Neutrophil (primary cell): ENCODE results near the gene GGACT.
A peak's percentile ranks its signal among the peaks of the same experiment; 100 is the strongest.

Experiments
- H3K27ac ChIP-seq: fragments of 200-600 bp; sonication (generic); 2 replicates; pipeline ENCODE4 v1.5.1; 2016; ENCODE audit warnings: mild to moderate bottlenecking, moderate library complexity
- H3K27me3 ChIP-seq: fragments of 200-600 bp; sonication (generic); 2 replicates; pipeline ENCODE4 v1.6.0; 2016; ENCODE audit warnings: mild to moderate bottlenecking
- H3K36me3 ChIP-seq: fragments of 200-600 bp; sonication (generic); 2 replicates; pipeline ENCODE4 v1.5.1; 2017
- H3K4me1 ChIP-seq, 2 experiments: fragments of 200-600 bp in 1 of 2; sonication (generic) in 1 of 2; 1 replicate in 1 of 2; 2 replicates in 1 of 2; pipeline versions ENCODE4 v1.5.1 to v1.6.1; 2013 to 2016; ENCODE audit warnings: low read depth in 1 of 2, low read length in 1 of 2, mild to moderate bottlenecking in 1 of 2, moderate library complexity in 1 of 2; ENCODE audit not compliant: control insufficient read depth in 1 of 2, insufficient read depth in 1 of 2
- H3K4me3 ChIP-seq, 2 experiments: fragments of 200-600 bp in 1 of 2; sonication (generic) in 1 of 2; 1 replicate in 1 of 2; 2 replicates in 1 of 2; pipeline ENCODE4 v1.5.1; 2013 to 2016; ENCODE audit warnings: low read depth in 1 of 2, low read length in 1 of 2, mild to moderate bottlenecking in 1 of 2, moderate library complexity in 1 of 2
- H3K9me3 ChIP-seq: fragments of 200-600 bp; sonication (generic); 2 replicates; pipeline ENCODE4 v1.5.1; 2016
- CTCF ChIP-seq: fragments of 200-600 bp; sonication (generic); IDR thresholded peaks from 2 replicates; pipeline ENCODE4 v1.5.1; 2016; ENCODE audit warnings: antibody characterized with exemption

The GGACT gene

GRCh38 chr13:100588331-100589177, at the start of gene GGACT:
GGACT (minus strand) TSS chr13:100588789; CDS start chr13:100532591, 56,198 bp downstream.
- no peaks in the 10 kb centered on the region for H3K9me3 ChIP-seq
- no peak within 1 kb of the TSS for H3K27ac ChIP-seq
- peaks cover 21% of the 10 kb centered on the region for H3K27me3 ChIP-seq
- peaks cover 3 to 5% of the 10 kb centered on the region in 2 experiments for H3K4me1 ChIP-seq
- peak; percentile 25 for TF ChIP-seq CTCF
- H3K4me3 ChIP-seq, result peak within 1 kb of the TSS; percentile 47 to 62
- no peaks in the 10 kb centered on the region for H3K36me3 ChIP-seq

GRCh38 chr13:100637796-100638195, 49.2 kb upstream of the GGACT start:
- Histone ChIP-seq H3K4me1 (no peaks in the 10 kb centered on the region), H3K4me3 (no peak overlapping the region), H3K27ac (no peak overlapping the region), H3K36me3 (peaks cover 12% of the 10 kb centered on the region), H3K27me3 (no peaks in the 10 kb centered on the region), H3K9me3 (no peaks in the 10 kb centered on the region)
- TF ChIP-seq CTCF, result no peak

GRCh38 chr13:100637380-100637779, 48.8 kb upstream of the GGACT start:
- Histone ChIP-seq H3K4me1 (no peaks in the 10 kb centered on the region), H3K4me3 (no peak overlapping the region), H3K36me3 (peaks cover 12% of the 10 kb centered on the region), H3K9me3 (no peaks in the 10 kb centered on the region), H3K27me3 (no peaks in the 10 kb centered on the region), H3K27ac (no peak overlapping the region)
- no peak for TF ChIP-seq CTCF

GRCh38 chr13:100636441-100636840, 47.9 kb upstream of the GGACT start:
- no peak overlapping the region for H3K4me3 ChIP-seq
- H3K27me3 ChIP-seq, result no peaks in the 10 kb centered on the region
- H3K4me1 ChIP-seq, result no peaks in the 10 kb centered on the region
- H3K9me3 ChIP-seq, result no peaks in the 10 kb centered on the region
- TF ChIP-seq CTCF, result no peak
- no peak overlapping the region for H3K27ac ChIP-seq
- peaks cover 12% of the 10 kb centered on the region for H3K36me3 ChIP-seq

- Histone ChIP-seq H3K27ac (no peak overlapping the region), H3K36me3 (peaks cover 12% of the 10 kb centered on the region), H3K4me3 (no peak overlapping the region), H3K27me3 (no peaks in the 10 kb centered on the region), H3K4me1 (no peaks in the 10 kb centered on the region), H3K9me3 (no peaks in the 10 kb centered on the region)
- TF ChIP-seq CTCF, result no peak
Observed at GRCh38 chr13:100636004-100636403, 47.4 kb upstream of the GGACT start.
